C4-2B (cell line): Measurements from ENCODE around the gene CAPG.

Experiments
- CTCF ChIP-seq: fragments of 450-650 bp; conservative IDR thresholded peaks from 2 replicates; pipeline ENCODE4 v1.5.1; 2017; ENCODE audit warnings: mild to moderate bottlenecking
- ZFX ChIP-seq: fragments of 450-650 bp; IDR thresholded peaks from 2 replicates; pipeline ENCODE4 v1.6.1; 2017

DNA sequence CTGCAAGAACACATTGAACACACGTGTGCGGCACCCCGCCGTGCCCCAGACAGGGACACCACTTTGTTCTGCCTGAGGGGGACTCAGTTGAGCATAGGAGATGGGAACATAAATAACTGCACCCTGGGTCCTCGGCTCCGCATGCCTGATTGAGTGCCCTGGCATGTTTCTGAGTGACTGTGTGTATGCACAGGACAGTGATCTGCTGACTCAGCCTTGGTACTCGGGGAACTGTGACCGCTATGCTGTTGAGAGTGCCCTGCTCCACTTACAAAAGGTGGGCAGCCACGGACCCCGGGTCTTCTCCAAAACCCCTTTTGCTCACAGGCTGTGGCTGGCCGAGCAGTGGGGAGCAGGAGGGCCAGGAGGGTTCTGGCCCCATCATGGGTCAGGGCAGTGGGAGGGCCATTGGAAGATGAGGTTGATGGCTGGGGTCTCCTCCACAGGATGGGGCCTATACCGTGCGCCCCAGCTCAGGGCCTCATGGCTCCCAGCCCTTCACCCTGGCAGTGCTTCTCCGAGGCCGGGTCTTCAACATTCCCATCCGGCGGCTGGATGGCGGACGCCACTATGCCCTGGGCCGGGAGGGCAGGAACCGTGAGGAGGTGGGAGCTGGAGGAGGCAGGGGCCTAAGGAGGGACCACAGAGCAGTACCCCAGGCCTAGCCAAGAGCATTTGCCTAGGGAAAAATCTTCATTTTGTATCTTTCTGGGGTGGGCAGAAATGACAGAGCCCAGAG, 25.2 kb upstream of the CAPG start:
- TF ChIP-seq CTCF (no peak), ZFX (no peak)
